Neural crest cell (in vitro differentiated cells): Measurements from ENCODE around the gene PSMA6. TPM values are rescaled to one million over a fixed set of nuclear protein-coding genes. Genes with fewer than 3 reads are reported as not detected.

Experiments
- DNase-seq: peaks from one replicate; pipeline ENCODE4 v3.0.0; 2021; ENCODE audit warnings: low read depth, mixed read lengths, low spot score
- H3K27ac Mint-ChIP-seq: one replicate; pipeline ENCODE4 v1.8.0; 2021; ENCODE audit warnings: mild to moderate bottlenecking, mixed read lengths; ENCODE audit not compliant: unreplicated experiment
- H3K27me3 Mint-ChIP-seq: 2 replicates; pipeline ENCODE4 v1.8.0; 2021; ENCODE audit warnings: low read depth, mild to moderate bottlenecking, mixed read lengths
- H3K36me3 Mint-ChIP-seq: 2 replicates; pipeline ENCODE4 v1.8.0; 2021; ENCODE audit warnings: low read depth, mild to moderate bottlenecking, mixed read lengths
- H3K4me1 Mint-ChIP-seq: 2 replicates; pipeline ENCODE4 v1.8.0; 2021; ENCODE audit warnings: mixed read lengths
- H3K4me3 Mint-ChIP-seq: one replicate; pipeline ENCODE4 v1.8.0; 2021; ENCODE audit warnings: mild to moderate bottlenecking, mixed read lengths
- H3K9me3 Mint-ChIP-seq: 2 replicates; pipeline ENCODE4 v1.8.0; 2021; ENCODE audit warnings: mixed read lengths
- total RNA-seq: library from RNA; stranded (reverse); gene quantifications from 2 replicates; pipeline ENCODE4 v1.2.1, GENCODE V29; 2021
- TF ChIP-seq, protein P1 (sequence below): fragments of 200-600 bp; sonication (generic); conservative IDR thresholded peaks from 2 replicates; pipeline ENCODE4 v1.5.0; 2021; ENCODE audit warnings: antibody characterized with exemption, mild to moderate bottlenecking

PSMA6 gene
- total RNA-seq, 1 donor from 2014 or later, result 229 TPM

DNA sequence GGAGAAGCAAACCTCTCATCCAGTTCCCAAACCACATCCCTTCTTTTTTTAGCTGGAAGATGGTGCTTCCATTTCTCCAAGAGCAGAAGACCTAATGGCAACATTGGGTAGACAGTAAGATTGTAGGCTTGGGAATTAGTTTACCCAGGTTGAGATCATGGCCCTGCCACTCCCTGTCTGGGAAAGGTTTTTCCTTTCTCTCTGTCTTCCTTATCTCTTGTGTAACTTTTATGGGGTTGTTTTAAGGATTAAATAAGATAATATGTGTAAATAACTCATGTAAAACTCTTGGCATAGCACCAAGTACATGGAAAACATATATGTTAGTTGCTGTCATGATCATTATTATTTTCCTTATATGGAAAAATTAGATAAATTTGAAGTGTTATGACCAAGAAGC lies 23.2 kb upstream of the PSMA6 start:
- H3K4me3 Mint-ChIP-seq, result no peak overlapping the region
- no peak for DNase-seq
- H3K27me3 Mint-ChIP-seq, result no peaks in the 10 kb centered on the region
- no peaks in the 10 kb centered on the region for H3K9me3 Mint-ChIP-seq
- no peaks in the 10 kb centered on the region for H3K4me1 Mint-ChIP-seq
- peaks cover 3% of the 10 kb centered on the region for H3K36me3 Mint-ChIP-seq
- H3K27ac Mint-ChIP-seq, result no peak overlapping the region
- TF ChIP-seq, protein P1, sequence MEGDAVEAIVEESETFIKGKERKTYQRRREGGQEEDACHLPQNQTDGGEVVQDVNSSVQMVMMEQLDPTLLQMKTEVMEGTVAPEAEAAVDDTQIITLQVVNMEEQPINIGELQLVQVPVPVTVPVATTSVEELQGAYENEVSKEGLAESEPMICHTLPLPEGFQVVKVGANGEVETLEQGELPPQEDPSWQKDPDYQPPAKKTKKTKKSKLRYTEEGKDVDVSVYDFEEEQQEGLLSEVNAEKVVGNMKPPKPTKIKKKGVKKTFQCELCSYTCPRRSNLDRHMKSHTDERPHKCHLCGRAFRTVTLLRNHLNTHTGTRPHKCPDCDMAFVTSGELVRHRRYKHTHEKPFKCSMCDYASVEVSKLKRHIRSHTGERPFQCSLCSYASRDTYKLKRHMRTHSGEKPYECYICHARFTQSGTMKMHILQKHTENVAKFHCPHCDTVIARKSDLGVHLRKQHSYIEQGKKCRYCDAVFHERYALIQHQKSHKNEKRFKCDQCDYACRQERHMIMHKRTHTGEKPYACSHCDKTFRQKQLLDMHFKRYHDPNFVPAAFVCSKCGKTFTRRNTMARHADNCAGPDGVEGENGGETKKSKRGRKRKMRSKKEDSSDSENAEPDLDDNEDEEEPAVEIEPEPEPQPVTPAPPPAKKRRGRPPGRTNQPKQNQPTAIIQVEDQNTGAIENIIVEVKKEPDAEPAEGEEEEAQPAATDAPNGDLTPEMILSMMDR, result no peak

DNA sequence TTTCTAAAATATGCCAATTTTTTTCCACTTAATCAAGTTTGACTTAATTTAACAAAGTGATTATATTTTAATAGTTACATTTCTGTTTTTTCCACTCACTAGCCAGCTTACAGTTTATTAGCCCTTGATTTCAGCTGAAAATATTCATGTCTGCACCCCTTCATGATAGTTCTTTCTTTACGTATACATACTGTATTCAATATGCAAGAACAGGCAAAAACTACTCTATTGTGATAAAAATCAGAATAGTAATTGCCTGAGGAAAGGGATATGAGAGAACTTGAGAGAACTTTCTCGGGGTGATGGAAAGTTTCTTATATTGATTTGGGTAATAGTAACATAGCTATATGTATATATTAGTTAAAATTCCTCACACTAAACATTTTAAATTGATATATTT lies 17.4 kb upstream of the PSMA6 start:
- H3K9me3 Mint-ChIP-seq, result peaks cover 3% of the 10 kb centered on the region
- peaks cover 12% of the 10 kb centered on the region for H3K4me1 Mint-ChIP-seq
- DNase-seq, result no peak
- no peak overlapping the region for H3K27ac Mint-ChIP-seq
- H3K36me3 Mint-ChIP-seq, result peaks cover 4% of the 10 kb centered on the region
- H3K27me3 Mint-ChIP-seq, result no peaks in the 10 kb centered on the region
- no peak overlapping the region for H3K4me3 Mint-ChIP-seq
- TF ChIP-seq, protein P1, result no peak

GRCh38 chr14:35277179-35277578 lies 15.0 kb upstream of the PSMA6 start:
- Mint-ChIP-seq H3K9me3 (peaks cover 3% of the 10 kb centered on the region), H3K4me3 (no peak overlapping the region), H3K36me3 (peaks cover 8% of the 10 kb centered on the region), H3K4me1 (peaks cover 18% of the 10 kb centered on the region), H3K27ac (no peak overlapping the region), H3K27me3 (no peaks in the 10 kb centered on the region)
- TF ChIP-seq, protein P1, result no peak
- no peak for DNase-seq

DNA sequence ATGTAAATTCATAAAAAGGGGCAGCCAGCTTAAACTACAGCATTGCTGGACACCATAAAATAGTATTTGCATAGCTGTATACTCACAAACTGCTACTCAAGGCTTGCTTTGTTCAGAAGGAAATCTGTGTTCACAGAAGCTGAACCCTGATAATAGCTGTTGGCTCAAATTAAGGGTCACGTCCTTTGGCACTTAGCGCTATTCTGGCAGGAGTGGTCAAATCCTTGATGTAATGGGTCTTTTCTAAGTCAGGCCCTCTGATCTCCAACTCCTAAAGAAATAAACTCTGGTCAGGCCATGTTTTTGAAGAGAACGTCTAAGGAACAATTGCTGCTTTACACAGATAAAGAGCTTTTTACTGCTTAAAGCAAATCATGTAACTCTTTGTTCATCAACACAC lies 12.8 kb upstream of the PSMA6 start:
- Mint-ChIP-seq H3K4me3 (peak overlapping the region; percentile 31), H3K27ac (peak overlapping the region; percentile 1), H3K36me3 (peaks cover 8% of the 10 kb centered on the region), H3K4me1 (peaks cover 18% of the 10 kb centered on the region), H3K27me3 (no peaks in the 10 kb centered on the region), H3K9me3 (peaks cover 3% of the 10 kb centered on the region)
- no peak for DNase-seq
- TF ChIP-seq, protein P1, result no peak

DNA sequence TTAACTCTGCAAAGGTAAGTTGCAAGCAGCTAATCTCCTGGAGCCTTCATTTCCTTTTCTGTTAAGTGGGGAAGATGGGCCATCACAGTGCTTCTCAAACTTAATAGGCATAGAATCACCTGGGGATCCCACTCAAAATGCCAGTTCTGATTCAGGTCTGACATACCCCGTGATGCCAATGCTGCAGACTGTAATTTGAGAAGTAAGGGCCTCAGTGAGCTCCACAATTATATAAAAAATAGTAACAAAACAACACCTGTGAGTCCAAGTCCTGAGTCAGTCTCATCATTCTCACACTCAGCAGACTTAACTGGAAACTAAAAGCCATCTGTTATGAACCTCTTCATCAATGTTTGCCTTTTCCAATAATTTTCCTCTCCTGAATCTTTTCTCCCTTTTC lies 10.8 kb upstream of the PSMA6 start:
- Mint-ChIP-seq H3K27ac (no peak overlapping the region), H3K27me3 (no peaks in the 10 kb centered on the region), H3K4me1 (peaks cover 18% of the 10 kb centered on the region), H3K9me3 (peaks cover 3% of the 10 kb centered on the region), H3K36me3 (peaks cover 8% of the 10 kb centered on the region), H3K4me3 (no peak overlapping the region)
- TF ChIP-seq, protein P1, result no peak
- DNase-seq, result no peak

- Mint-ChIP-seq H3K36me3 (peaks cover 5% of the 10 kb centered on the region), H3K27ac (no peak overlapping the region)
- TF ChIP-seq, protein P1, result no peak
Measured at GRCh38 chr14:35284506-35284905, 7.7 kb upstream of the PSMA6 start.

More at GRCh38 chr14:35284506-35284905, 7.7 kb upstream of the PSMA6 start:
- no peak overlapping the region for H3K4me3 Mint-ChIP-seq
- peaks cover 8% of the 10 kb centered on the region for H3K4me1 Mint-ChIP-seq
- peaks cover under 1% of the 10 kb centered on the region for H3K9me3 Mint-ChIP-seq
- no peaks in the 10 kb centered on the region for H3K27me3 Mint-ChIP-seq
- no peak for DNase-seq
